Stomach (tissue), 9 donors: ENCODE results near the gene RRP15. TPM values are rescaled to one million over a fixed set of nuclear protein-coding genes. Genes with fewer than 3 reads are reported as not detected.

ENCODE experiments used
- DNase-seq, 2 donors: peaks; one replicate each; pipeline versions ENCODE4 v3.0.0 to v3.0.0-alpha.2; 2013 to 2019
- H3K27ac ChIP-seq, 5 donors: fragments of 200-600 bp in 4 of 5; sonication (generic) in 4 of 5; one replicate each; pipeline ENCODE4 v1.5.1; 2013 to 2019; ENCODE audit warnings: mild to moderate bottlenecking in 1 of 5, moderate library complexity in 1 of 5
- H3K27me3 ChIP-seq, 3 donors: fragments of 200-600 bp; sonication (generic); one replicate each; pipeline ENCODE4 v1.5.1; 2017 to 2019; ENCODE audit warnings: mixed run types in 1 of 3
- H3K36me3 ChIP-seq, 4 donors: fragments of 200-600 bp; sonication (generic); 1 replicate in 3 of 4; 2 replicates in 1 of 4; pipeline ENCODE4 v1.5.1; 2016 to 2019
- H3K4me1 ChIP-seq, 4 donors: fragments of 200-600 bp; sonication (generic); one replicate each; pipeline ENCODE4 v1.5.1; 2016 to 2019
- H3K4me3 ChIP-seq, 4 donors: fragments of 200-600 bp; sonication (generic) in 3 of 4; one replicate each; pipeline ENCODE4 v1.5.1; 2016 to 2019; ENCODE audit warnings: mild to moderate bottlenecking in 1 of 4
- H3K9me3 ChIP-seq, 4 donors: fragments of 200-600 bp; sonication (generic); one replicate each; pipeline ENCODE4 v1.5.1; 2016 to 2019
- CTCF ChIP-seq, 7 experiments: fragments of 450-650 bp in 4 of 7; fragments of 200-600 bp in 3 of 7; sonication (generic) in 3 of 7; IDR thresholded peaks; one replicate each; pipeline ENCODE4 v1.5.1; 2016 to 2019; ENCODE audit warnings: antibody characterized with exemption in 7 of 7, control low read depth in 2 of 7, mild to moderate bottlenecking in 1 of 7
- EP300 ChIP-seq: sonication (generic); formaldehyde crosslinking; IDR thresholded peaks from one replicate; pipeline ENCODE4 v1.6.1; 2017; ENCODE audit warnings: antibody characterized with exemption
- POLR2A ChIP-seq, 4 donors: fragments of 450-650 bp; IDR thresholded peaks; one replicate each; pipeline ENCODE4 v1.6.1; 2016; ENCODE audit warnings: antibody characterized with exemption in 4 of 4, control low read depth in 2 of 4, mild to moderate bottlenecking in 1 of 4, moderate library complexity in 1 of 4
- POLR2AphosphoS5 ChIP-seq, 3 donors: sonication (generic); formaldehyde crosslinking; IDR thresholded peaks; one replicate each; pipeline ENCODE4 v1.6.1; 2016; ENCODE audit warnings: antibody characterized with exemption in 3 of 3
- WGBS, 5 donors: extraction: QIAGEN DNeasy Blood & Tissue Kit in 3 of 5; methylation state at CpG; one replicate each; pipeline versions ENCODE4 v1.1.5 to v1.1.7; 2013 to 2018; 5-methylcytosine and 5-hydroxymethylcytosine counted together
- intact Hi-C: fragments of 100-400 bp; cut with DNase I; formaldehyde crosslinking; loops from one replicate; pipeline ENCODE4 v1.15.1; 2023; ENCODE audit warnings: low total_unique reads
- polyA plus RNA-seq, 3 donors: library from polyadenylated mRNA; stranded (reverse); fragments of 200-250 nt; gene quantifications; one replicate each; pipeline ENCODE4 v1.2.3, GENCODE V29; 2013
- total RNA-seq, 5 donors: library from RNA; depleted of rRNA; stranded (reverse); fragments of >200 nt; gene quantifications; one replicate each; pipeline versions ENCODE4 v1.1.0 to v1.2.3, GENCODE V29; 2014 to 2016
- donor health status: healthy with polysubstance abuse.
- donor health status: Bipolar disorder and iron deficiency.
- donor health status: healthy.

The RRP15 gene
- total and polyA plus RNA-seq, 8 donors = 2.6 to 70.1 (median 8.9) TPM

GRCh38 chr1:218345673-218346390 is 60.7 kb downstream of the RRP15 start:
- Histone ChIP-seq H3K27ac (peak overlapping the region; percentile 45 to 89 (median 82)), H3K27me3 (peaks cover 0 to 17% (median 8%) of the 10 kb centered on the region in 3 donors), H3K9me3 (no peaks in the 10 kb centered on the region), H3K4me1 (peaks cover 8 to 55% (median 43%) of the 10 kb centered on the region in 4 donors), H3K4me3 (peak overlapping the region; percentile 58 to 66 (median 64)), H3K36me3 (no peaks in the 10 kb centered on the region)
- 0 to 1% (median 0%) methylated on average over 30 to 62 of the region's 64 CpGs for WGBS, 5 donors
- TF ChIP-seq CTCF (IDR thresholded peaks at IDR 0.05) (peak in 1 of 7 experiments; percentile 5), EP300 (no peak), POLR2A (IDR thresholded peaks at IDR 0.05) (no peak), POLR2AphosphoS5 (IDR thresholded peaks at IDR 0.05) (peak in 1 of 3 donors; percentile 8)
- DNase-seq = peak; percentile 53 to 91
- intact Hi-C loops = no loop called here

GRCh38 chr1:218346391-218347204 is 61.5 kb downstream of the RRP15 start:
- no peaks in the 10 kb centered on the region for H3K36me3 ChIP-seq
- H3K27me3 ChIP-seq = peaks cover 0 to 17% (median 8%) of the 10 kb centered on the region in 3 donors
- H3K9me3 ChIP-seq = no peaks in the 10 kb centered on the region
- H3K27ac ChIP-seq = peak overlapping the region; percentile 16 to 89 (median 82)
- no peak for TF ChIP-seq POLR2A (IDR thresholded peaks at IDR 0.05)
- no peak for TF ChIP-seq CTCF (IDR thresholded peaks at IDR 0.05)
- no peak for TF ChIP-seq POLR2AphosphoS5 (IDR thresholded peaks at IDR 0.05)
- no peak for TF ChIP-seq EP300
- peak overlapping the region; percentile 58 to 66 (median 64) for H3K4me3 ChIP-seq
- intact Hi-C loops = no loop called here
- peaks cover 8 to 59% (median 43%) of the 10 kb centered on the region in 4 donors for H3K4me1 ChIP-seq
- WGBS, 5 donors = 1 to 3% (median 2%) methylated on average over 38 to 39 of the region's 39 CpGs
- peak in 1 of 2 donors; percentile 66 for DNase-seq

- no peak for TF ChIP-seq CTCF (IDR thresholded peaks at IDR 0.05)
- TF ChIP-seq EP300 = no peak
- no peak for TF ChIP-seq POLR2AphosphoS5 (IDR thresholded peaks at IDR 0.05)
- TF ChIP-seq POLR2A (IDR thresholded peaks at IDR 0.05) = no peak
- intact Hi-C loops = no loop called here
- Histone ChIP-seq H3K9me3 (no peaks in the 10 kb centered on the region), H3K4me1 (peaks cover 8 to 65% (median 43%) of the 10 kb centered on the region in 4 donors), H3K36me3 (no peaks in the 10 kb centered on the region), H3K27me3 (peaks cover 0 to 17% (median 8%) of the 10 kb centered on the region in 3 donors), H3K27ac (peak overlapping the region in 4 of 5 donors; percentile 79 to 89 (median 83)), H3K4me3 (peak overlapping the region; percentile 58 to 66 (median 64))
- DNase-seq = peak in 1 of 2 donors; percentile 78
- 2 to 7% (median 4%) methylated on average over 14 of the region's 14 CpGs for WGBS, 5 donors
Measured at GRCh38 chr1:218347336-218347722, 62.2 kb downstream of the RRP15 start.
